Common myeloid progenitor, CD34-positive (primary cell): ENCODE data around the gene EBF3.

ENCODE experiments used
- CTCF ChIA-PET: fragments of 350-600 bp; sonication (Branson Sonifier 250); formaldehyde crosslinking; loops from one replicate; lab custom pipeline; 2021; ENCODE audit warnings: antibody characterized with exemption; lab: Charles Lee
- POLR2A ChIA-PET: fragments of 350-600 bp; sonication (Branson Sonifier 250); formaldehyde crosslinking; loops from one replicate; lab custom pipeline; 2021; ENCODE audit warnings: antibody characterized with exemption; lab: Charles Lee
- DNase-seq, 3 donors: peaks; one replicate each; pipeline versions ENCODE4 v3.0.0 to v3.0.0-alpha.2; 2013
- H3K27ac ChIP-seq, 2 experiments: 1 replicate in 1 of 2; 2 replicates in 1 of 2; pipeline ENCODE4 v1.7.0; 2013; ENCODE audit warnings: inconsistent platforms in 2 of 2, low read length in 2 of 2, mild to moderate bottlenecking in 2 of 2, low read depth in 1 of 2, moderate library complexity in 1 of 2; ENCODE audit not compliant: severe bottlenecking in 2 of 2, insufficient read depth in 1 of 2, poor library complexity in 1 of 2
- H3K27me3 ChIP-seq, 5 experiments: replicated peaks in 2 of 5; 1 replicate in 3 of 5; 2 replicates in 2 of 5; pipeline versions ENCODE4 v1.6.1 to v1.7.0; 2013; ENCODE audit warnings: low read length in 4 of 5, mild to moderate bottlenecking in 2 of 5, moderate library complexity in 2 of 5, inconsistent platforms in 1 of 5; ENCODE audit not compliant: insufficient read depth in 5 of 5, control insufficient read depth in 4 of 5
- H3K36me3 ChIP-seq, 4 experiments: 1 replicate in 2 of 4; 2 replicates in 2 of 4; pipeline versions ENCODE4 v1.6.1 to v1.7.0; 2013; ENCODE audit warnings: low read length in 3 of 4, control low read depth in 1 of 4, mild to moderate bottlenecking in 1 of 4; ENCODE audit not compliant: control insufficient read depth in 4 of 4, insufficient read depth in 4 of 4
- H3K4me1 ChIP-seq, 4 experiments: 1 replicate in 3 of 4; 2 replicates in 1 of 4; pipeline versions ENCODE4 v1.6.1 to v1.7.1; 2013; ENCODE audit warnings: low read length in 3 of 4, mild to moderate bottlenecking in 3 of 4, control low read depth in 1 of 4, inconsistent platforms in 1 of 4, moderate library complexity in 1 of 4; ENCODE audit not compliant: control insufficient read depth in 4 of 4, insufficient read depth in 4 of 4; ENCODE audit errors: control extremely low read depth in 1 of 4
- H3K4me3 ChIP-seq, 7 experiments: 1 replicate in 4 of 7; 2 replicates in 3 of 7; pipeline versions ENCODE4 v1.5.1 to v1.7.0; 2013; ENCODE audit warnings: mild to moderate bottlenecking in 7 of 7, low read length in 6 of 7, moderate library complexity in 6 of 7, inconsistent platforms in 2 of 7, low read depth in 2 of 7, control low read depth in 1 of 7; ENCODE audit not compliant: insufficient read depth in 4 of 7, control insufficient read depth in 1 of 7; ENCODE audit errors: extremely low read depth in 1 of 7
- H3K9me3 ChIP-seq, 5 experiments: 1 replicate in 4 of 5; 2 replicates in 1 of 5; pipeline versions ENCODE4 v1.6.1 to v1.7.1; 2013; ENCODE audit warnings: low read length in 4 of 5, mild to moderate bottlenecking in 2 of 5, inconsistent platforms in 1 of 5, low read depth in 1 of 5, moderate library complexity in 1 of 5; ENCODE audit not compliant: control insufficient read depth in 4 of 5, insufficient read depth in 2 of 5; ENCODE audit errors: control extremely low read depth in 1 of 5
- WGBS: methylation state at CpG from one replicate; pipeline ENCODE4 v1.1.5; 2013; ENCODE audit not compliant: insufficient coverage; 5-methylcytosine and 5-hydroxymethylcytosine counted together

EBF3 gene

GRCh38 chr10:129935102-129935866 is 28.8 kb downstream of the EBF3 start:
- Histone ChIP-seq H3K27me3 (peaks cover 0 to 4% (median 0%) of the 10 kb centered on the region in 5 experiments), H3K4me1 (no peaks in the 10 kb centered on the region), H3K36me3 (no peaks in the 10 kb centered on the region), H3K4me3 (no peak overlapping the region), H3K27ac (no peak overlapping the region), H3K9me3 (no peaks in the 10 kb centered on the region)
- WGBS: 99% methylated on average over 12 of the region's 16 CpGs
- POLR2A ChIA-PET: no interaction called here
- no peak for DNase-seq
- CTCF ChIA-PET: no interaction called here

- WGBS: 97% methylated on average over 10 of the region's 12 CpGs
- H3K4me3 ChIP-seq: no peak overlapping the region
- H3K36me3 ChIP-seq: no peaks in the 10 kb centered on the region
- peaks cover 0 to 4% (median 0%) of the 10 kb centered on the region in 5 experiments for H3K27me3 ChIP-seq
- ChIA-PET CTCF (no interaction called here), POLR2A (no interaction called here)
- H3K4me1 ChIP-seq: no peaks in the 10 kb centered on the region
- H3K9me3 ChIP-seq: no peaks in the 10 kb centered on the region
- no peak for DNase-seq
- H3K27ac ChIP-seq: no peak overlapping the region
Observed at GRCh38 chr10:129934196-129934925, 29.7 kb downstream of the EBF3 start.

- Histone ChIP-seq H3K9me3 (no peaks in the 10 kb centered on the region), H3K36me3 (no peaks in the 10 kb centered on the region), H3K4me3 (no peak overlapping the region), H3K4me1 (no peaks in the 10 kb centered on the region), H3K27ac (no peak overlapping the region), H3K27me3 (peaks cover 0 to 2% (median 0%) of the 10 kb centered on the region in 5 experiments)
- WGBS: 93% methylated on average over 12 of the region's 14 CpGs
- POLR2A ChIA-PET: no interaction called here
- CTCF ChIA-PET: no interaction called here
- no peak for DNase-seq
Observed at GRCh38 chr10:129933456-129934092, 30.5 kb downstream of the EBF3 start.

- H3K4me1 ChIP-seq: no peaks in the 10 kb centered on the region
- no peak for DNase-seq
- H3K27ac ChIP-seq: no peak overlapping the region
- no peaks in the 10 kb centered on the region for H3K9me3 ChIP-seq
- H3K27me3 ChIP-seq: peaks cover 0 to 1% (median 0%) of the 10 kb centered on the region in 5 experiments
- CTCF ChIA-PET: no interaction called here
- WGBS: 92% methylated on average over 23 of the region's 24 CpGs
- no peak overlapping the region for H3K4me3 ChIP-seq
- POLR2A ChIA-PET: no interaction called here
- H3K36me3 ChIP-seq: no peaks in the 10 kb centered on the region
Observed at GRCh38 chr10:129932751-129933433, 31.2 kb downstream of the EBF3 start.

- Histone ChIP-seq H3K36me3 (no peaks in the 10 kb centered on the region), H3K27ac (no peak overlapping the region), H3K9me3 (no peaks in the 10 kb centered on the region), H3K4me3 (no peak overlapping the region), H3K27me3 (no peaks in the 10 kb centered on the region), H3K4me1 (no peaks in the 10 kb centered on the region)
- DNase-seq: no peak
- ChIA-PET CTCF (no interaction called here), POLR2A (no interaction called here)
- 96% methylated on average over 6 of the region's 6 CpGs for WGBS
Observed at GRCh38 chr10:129932182-129932581, 31.9 kb downstream of the EBF3 start.

- POLR2A ChIA-PET: interaction anchor here (0.6 kb wide), 1 partner anchor 783 kb away, joined by 3 read pairs; no protein-coding TSS in a partner anchor
- no peaks in the 10 kb centered on the region for H3K36me3 ChIP-seq
- DNase-seq: no peak
- H3K9me3 ChIP-seq: no peaks in the 10 kb centered on the region
- no peak overlapping the region for H3K27ac ChIP-seq
- WGBS: 85% methylated on average over 12 of the region's 12 CpGs
- H3K27me3 ChIP-seq: no peaks in the 10 kb centered on the region
- H3K4me1 ChIP-seq: no peaks in the 10 kb centered on the region
- H3K4me3 ChIP-seq: no peak overlapping the region
- CTCF ChIA-PET: no interaction called here
Observed at GRCh38 chr10:129929343-129930292, 34.5 kb downstream of the EBF3 start.
